GM23338 (cell line): ENCODE data around the gene IGFL4.

Experiments used
- CREB1 ChIP-seq: fragments of 250-450 bp; sonication (Bioruptor Pico); IDR thresholded peaks from 2 replicates; pipeline ENCODE4 v1.5.0; 2020; ENCODE audit warnings: low read depth, mild to moderate bottlenecking, moderate library complexity
- CTCF ChIP-seq, 2 experiments: fragments of 200-600 bp in 1 of 2; sonication (generic) in 1 of 2; conservative IDR thresholded peaks; 2 replicates each; pipeline versions ENCODE4 v1.5.1 to v1.6.1; 2016 to 2017; ENCODE audit warnings: antibody characterized with exemption in 2 of 2, low read depth in 2 of 2, mild to moderate bottlenecking in 2 of 2, moderate library complexity in 1 of 2
- EZH2 ChIP-seq: fragments of 200-600 bp; sonication (generic); IDR thresholded peaks from one replicate; pipeline ENCODE4 v1.8.0; 2017; ENCODE audit warnings: antibody characterized with exemption, mild to moderate bottlenecking, low read depth; ENCODE audit not compliant: unreplicated experiment
- EZH2phosphoT487 ChIP-seq: fragments of 200-600 bp; sonication (generic); IDR thresholded peaks from one replicate; pipeline ENCODE4 v1.8.1; 2018; ENCODE audit warnings: antibody characterized with exemption; ENCODE audit not compliant: unreplicated experiment
- JUNB ChIP-seq: IDR thresholded peaks from one replicate; pipeline ENCODE4 v1.6.1; 2016; ENCODE audit warnings: antibody characterized with exemption; ENCODE audit not compliant: unreplicated experiment
- NANOG ChIP-seq: IDR thresholded peaks from 2 replicates; pipeline ENCODE4 v1.6.1; 2016; ENCODE audit warnings: antibody characterized with exemption, borderline replicate concordance
- POLR2AphosphoS5 ChIP-seq: IDR thresholded peaks from 2 replicates; pipeline ENCODE4 v1.6.1; 2016; ENCODE audit warnings: antibody characterized with exemption, low read depth
- REST ChIP-seq: IDR thresholded peaks from one replicate; pipeline ENCODE4 v1.6.1; 2018; ENCODE audit warnings: antibody characterized with exemption; ENCODE audit not compliant: unreplicated experiment
- STAT1 ChIP-seq: IDR thresholded peaks from one replicate; pipeline ENCODE4 v1.6.1; 2016; ENCODE audit warnings: antibody characterized with exemption; ENCODE audit not compliant: unreplicated experiment
- ZNF114 ChIP-seq: fragments of 250-450 bp; sonication (Bioruptor Pico); IDR thresholded peaks from 2 replicates; pipeline ENCODE4 v1.5.0; 2020; ENCODE audit warnings: mild to moderate bottlenecking, moderate library complexity

GRCh38 chr19:46030812-46031550 lies 9.8 kb downstream of the IGFL4 start:
- TF ChIP-seq CTCF (conservative IDR thresholded peaks at IDR 0.05; ENCODE audit: low read depth in 2 of 2) (no peak), EZH2 (no peak), JUNB (no peak), POLR2AphosphoS5 (no peak), EZH2phosphoT487 (no peak), CREB1 (no peak), REST (no peak), NANOG (no peak), ZNF114 (CRISPR knock-in tag) (no peak), STAT1 (no peak)
